ENCODE data around the gene JUND.

GRCh38 chr19:18290302-18291018 is 9.0 kb upstream of the JUND start:
- TF ChIP-seq CTCF (IDR thresholded peaks at IDR 0.05; ENCODE audit: low read depth, low read length): no peak
- no peak for TF ChIP-seq POLR2A (IDR thresholded peaks at IDR 0.05; ENCODE audit: extremely low read depth, insufficient read length)
- 0 out of 2 replicates have a peak, but pooled peaks have one; percentile 27 for TF ChIP-seq MYC (IDR thresholded peaks at IDR 0.05; ENCODE audit: low read depth, low read length)

All from NB4 (cell line).